Measurements from ENCODE around the gene RPS3A.
"Not testable (repeated sequence)": the region's sequence is repeated elsewhere in the genome, so short reads cannot be mapped to it uniquely, and the experiment has no call there.

RPS3A gene

GRCh38 chr4:151117371-151117962 lies 18.0 kb downstream of the RPS3A start:
- peak; percentile 47 to 63 for DNase-seq

- DNase-seq = no peak
These were observed 30.4 kb downstream of the RPS3A start for GRCh38 chr4:151129796-151130195.

- no peak for DNase-seq
These were observed 33.9 kb downstream of the RPS3A start for GRCh38 chr4:151133311-151133710.

- DNase-seq = not testable (repeated sequence)
These were observed 36.6 kb downstream of the RPS3A start for GRCh38 chr4:151136048-151136447.

- no peak for DNase-seq
These were observed 40.4 kb downstream of the RPS3A start for GRCh38 chr4:151139814-151140213.

GRCh38 chr4:151142758-151143157 lies 43.3 kb downstream of the RPS3A start:
- no peak for DNase-seq

- DNase-seq = no peak
These were observed 43.7 kb downstream of the RPS3A start for GRCh38 chr4:151143162-151143561.

- no peak for DNase-seq
These were observed 44.4 kb downstream of the RPS3A start for GRCh38 chr4:151143811-151144210.

GRCh38 chr4:151144329-151145072 lies 45.1 kb downstream of the RPS3A start:
- no peak for DNase-seq

- no peak for DNase-seq
These were observed 47.6 kb downstream of the RPS3A start for GRCh38 chr4:151147000-151147399.

GRCh38 chr4:151148261-151148660 lies 48.8 kb downstream of the RPS3A start:
- no peak for DNase-seq

- no peak for DNase-seq
These were observed 51.6 kb downstream of the RPS3A start for GRCh38 chr4:151150821-151151580.

GRCh38 chr4:151152028-151152427 lies 52.6 kb downstream of the RPS3A start:
- DNase-seq = no peak

GRCh38 chr4:151153585-151153984 lies 54.2 kb downstream of the RPS3A start:
- no peak for DNase-seq

Data from activated CD4-positive, alpha-beta T cell treated with anti-CD3 and anti-CD28 coated beads, Interleukin-2, amount 50 U/mL, for 48 hours (primary cell).